Measurements from ENCODE around the gene OR10D3. TPM values are rescaled to one million over a fixed set of nuclear protein-coding genes. Genes with fewer than 3 reads are reported as not detected.
"Not testable (repeated sequence)": the region's sequence is repeated elsewhere in the genome, so short reads cannot be mapped to it uniquely, and the experiment has no call there.

The OR10D3 gene
- total RNA-seq, 4 donors from 2014 or later = not detected

- no peaks in the 10 kb centered on the region for H3K9me3 ChIP-seq
- no peaks in the 10 kb centered on the region for H3K27me3 ChIP-seq
- H3K4me3 ChIP-seq = no peak overlapping the region
- no peaks in the 10 kb centered on the region for H3K4me1 ChIP-seq
- TF ChIP-seq EP300 (IDR thresholded peaks at IDR 0.05) = no peak
- TF ChIP-seq POLR2A (IDR thresholded peaks at IDR 0.05) = no peak
- no peak for TF ChIP-seq CTCF (IDR thresholded peaks at IDR 0.05)
- no peaks in the 10 kb centered on the region for H3K36me3 ChIP-seq
- 66 to 78% methylated on average over 2 of the region's 2 CpGs for WGBS, 2 donors
- no peak overlapping the region for H3K27ac ChIP-seq
- no peak for DNase-seq (ENCODE audit: low spot score in 2 of 2)
Observed at GRCh38 chr11:124153821-124154220, 29.3 kb upstream of the OR10D3 start.

GRCh38 chr11:124159481-124159880, 23.7 kb upstream of the OR10D3 start:
- TF ChIP-seq CTCF (IDR thresholded peaks at IDR 0.05) = no peak
- DNase-seq (ENCODE audit: low spot score in 2 of 2) = no peak
- no peaks in the 10 kb centered on the region for H3K36me3 ChIP-seq
- H3K9me3 ChIP-seq = no peaks in the 10 kb centered on the region
- no peaks in the 10 kb centered on the region for H3K4me1 ChIP-seq
- H3K27ac ChIP-seq = no peak overlapping the region
- no peaks in the 10 kb centered on the region for H3K27me3 ChIP-seq
- no peak overlapping the region for H3K4me3 ChIP-seq

- no peaks in the 10 kb centered on the region for H3K4me1 ChIP-seq
- WGBS, 2 donors = 69 to 71% methylated on average over 5 of the region's 5 CpGs
- H3K9me3 ChIP-seq = no peaks in the 10 kb centered on the region
- no peak overlapping the region for H3K27ac ChIP-seq
- no peaks in the 10 kb centered on the region for H3K36me3 ChIP-seq
- no peaks in the 10 kb centered on the region for H3K27me3 ChIP-seq
- TF ChIP-seq POLR2A (IDR thresholded peaks at IDR 0.05) = no peak
- TF ChIP-seq EP300 (IDR thresholded peaks at IDR 0.05) = no peak
- TF ChIP-seq CTCF (IDR thresholded peaks at IDR 0.05) = no peak
- no peak for DNase-seq (ENCODE audit: low spot score in 2 of 2)
- H3K4me3 ChIP-seq = no peak overlapping the region
Observed at GRCh38 chr11:124160986-124161385, 22.2 kb upstream of the OR10D3 start.

GRCh38 chr11:124167826-124168231, 15.3 kb upstream of the OR10D3 start:
- Histone ChIP-seq H3K36me3 (no peaks in the 10 kb centered on the region), H3K27me3 (no peaks in the 10 kb centered on the region), H3K4me1 (no peaks in the 10 kb centered on the region), H3K9me3 (no peaks in the 10 kb centered on the region), H3K4me3 (no peak overlapping the region), H3K27ac (no peak overlapping the region)
- DNase-seq (ENCODE audit: low spot score in 2 of 2) = no peak
- TF ChIP-seq CTCF (IDR thresholded peaks at IDR 0.05) = no peak
- no peak for TF ChIP-seq POLR2A (IDR thresholded peaks at IDR 0.05)
- TF ChIP-seq EP300 (IDR thresholded peaks at IDR 0.05) = no peak
- WGBS, 2 donors = 34 to 50% methylated on average over 7 of the region's 7 CpGs

- H3K27me3 ChIP-seq = no peaks in the 10 kb centered on the region
- H3K27ac ChIP-seq = no peak overlapping the region
- H3K4me3 ChIP-seq = no peak overlapping the region
- no peaks in the 10 kb centered on the region for H3K36me3 ChIP-seq
- H3K9me3 ChIP-seq = no peaks in the 10 kb centered on the region
- TF ChIP-seq CTCF (IDR thresholded peaks at IDR 0.05) = no peak
- no peak for TF ChIP-seq EP300 (IDR thresholded peaks at IDR 0.05)
- TF ChIP-seq POLR2A (IDR thresholded peaks at IDR 0.05) = no peak
- no peak for DNase-seq (ENCODE audit: low spot score in 2 of 2)
- H3K4me1 ChIP-seq = no peaks in the 10 kb centered on the region
Observed at GRCh38 chr11:124168796-124169195, 14.3 kb upstream of the OR10D3 start.

GRCh38 chr11:124170315-124170714, 12.8 kb upstream of the OR10D3 start:
- H3K27me3 ChIP-seq; H3K27ac ChIP-seq; DNase-seq (ENCODE audit: low spot score in 2 of 2); H3K4me3 ChIP-seq; H3K36me3 ChIP-seq; H3K9me3 ChIP-seq; H3K4me1 ChIP-seq: not testable (repeated sequence)
- WGBS, 2 donors = 90 to 92% methylated on average over 7 to 12 of the region's 12 CpGs

All from tibial nerve (tissue), 4 donors.